Measurements from ENCODE around the gene TMEM119. TPM values are rescaled to one million over a fixed set of nuclear protein-coding genes. Genes with fewer than 3 reads are reported as not detected.

TMEM119 gene
- total and polyA plus RNA-seq, 2 of the 4 experiments (the other 2 are of a cell fraction) = 8.1 to 9.2 TPM

GRCh38 chr12:108563136-108563803 lies 34.6 kb downstream of the TMEM119 start:
- peak overlapping the region in 1 of 2 experiments; percentile 61; a peak in 2 of 4 replicates for H4K8ac ChIP-seq (ENCODE audit: low read depth in 2 of 2, low read length in 2 of 2)
- H4K91ac ChIP-seq (ENCODE audit: insufficient read depth, low read depth, low read length) = peak overlapping the region; percentile 61
- ChIA-PET POLR2A (ENCODE audit: unreplicated experiment) (no interaction called here), CTCF (interaction anchor here (0.6 to 3.3 kb wide), 2 partner anchors 38 to 55 kb away, joined by 3 to 16 read pairs; no protein-coding TSS in a partner anchor)
- peak overlapping the region; percentile 59; the same call in 1 of the 2 replicates for H2AK5ac ChIP-seq (ENCODE audit: low read depth, low read length)
- peak overlapping the region; percentile 98 for H2AK9ac ChIP-seq (replicated peaks; ENCODE audit: low read depth, low read length, poor library complexity)
- intact Hi-C loops (cut with micrococcal nuclease) = loop anchor here (1.0 to 2.0 kb wide), 7 partner anchors 46 to 530 kb away; partner anchors contain the start of genes ALKBH2 and CORO1C
- H3K4me3 ChIP-seq (ENCODE audit: insufficient read depth, low read depth, low read length) = peak overlapping the region; percentile 91
- peak overlapping the region; percentile 85 for H2BK5ac ChIP-seq (ENCODE audit: low read depth, low read length, poor library complexity, severe bottlenecking)
- H2BK15ac ChIP-seq (ENCODE audit: low read depth, low read length) = no peak overlapping the region
- H3K4me1 ChIP-seq (ENCODE audit: control insufficient read depth, insufficient read depth, low read length) = no peaks in the 10 kb centered on the region
- peak overlapping the region; percentile 79 for H3K4ac ChIP-seq (ENCODE audit: low read depth, low read length)
- WGBS, 2 experiments (ENCODE audit: extremely low coverage in 2 of 2, insufficient read length in 1 of 2) = no CpG with 5 or more reads among the region's 14 CpGs
- ATAC-seq (ENCODE audit: low read depth) (peak; percentile 54), DNase-seq (peak; percentile 88)
- H3K9ac ChIP-seq (ENCODE audit: low read depth, low read length) = peak overlapping the region; percentile 88
- peak overlapping the region; percentile 64; the same call in 1 of the 2 replicates for H3K23ac ChIP-seq (ENCODE audit: low read depth, low read length)
- peak overlapping the region; percentile 40; the same call in 1 of the 2 replicates for H3K56ac ChIP-seq (ENCODE audit: extremely low read depth, insufficient read depth, low read length)
- peaks cover 15 to 49% of the 10 kb centered on the region in 2 experiments for H3K79me1 ChIP-seq (ENCODE audit: low read depth in 1 of 2, low read length in 2 of 2)
- H2AFZ ChIP-seq (replicated peaks; ENCODE audit: low read length, poor library complexity) = peak overlapping the region; percentile 98
- H3K18ac ChIP-seq (ENCODE audit: low read depth, low read length) = peak overlapping the region; percentile 9; the same call in 1 of the 2 replicates
- TSS peak; percentile 59 for BruUV-seq (replicated peaks)
- H2BK20ac ChIP-seq (ENCODE audit: low read depth, low read length) = no peak overlapping the region
- in situ Hi-C loops (cut with MboI; ENCODE audit: low sequenced_read_pairs) = loop anchor here (5.0 to 10.0 kb wide), 2 partner anchors 392 to 529 kb away; partner anchors contain the start of gene ALKBH2
- H4K5ac ChIP-seq (ENCODE audit: low read depth, low read length) = peak overlapping the region; percentile 2; the same call in 1 of the 2 replicates
- H3K27ac ChIP-seq (ENCODE audit: insufficient read depth, low read length) = peak overlapping the region; percentile 89
- H3K4me2 ChIP-seq (ENCODE audit: low read depth, low read length) = peak overlapping the region; percentile 77
- H3K9me1 ChIP-seq (ENCODE audit: insufficient read depth, low read length) = peaks cover 5% of the 10 kb centered on the region; the same call in 1 of the 2 replicates
- H4K20me1 ChIP-seq (ENCODE audit: insufficient read depth, low read length) = peaks cover 16% of the 10 kb centered on the region; the same call in 1 of the 2 replicates
- peak overlapping the region; percentile 76; the same call in 1 of the 2 replicates for H3K14ac ChIP-seq (replicated peaks; ENCODE audit: low read depth, low read length)
- no peaks in the 10 kb centered on the region for H3K27me3 ChIP-seq (ENCODE audit: control insufficient read depth, insufficient read depth, low read length)
- H3K36me3 ChIP-seq (ENCODE audit: control insufficient read depth, insufficient read depth, low read length) = peaks cover 30% of the 10 kb centered on the region
- dilution Hi-C loops (cut with HindIII; ENCODE audit: low sequenced_read_pairs, unreplicated experiment) = no loop called here
- H3K9me3 ChIP-seq (ENCODE audit: control insufficient read depth, insufficient read depth, low read length) = no peaks in the 10 kb centered on the region
- no peak overlapping the region for H2BK120ac ChIP-seq (ENCODE audit: low read depth, low read length)
- TF ChIP-seq USF2 (IDR thresholded peaks at IDR 0.05; ENCODE audit: low read depth, low read length) (no peak), RCOR1 (IDR thresholded peaks at IDR 0.05; ENCODE audit: insufficient replicate concordance, low read length) (no peak), CEBPB (IDR thresholded peaks at IDR 0.05; ENCODE audit: low read depth, low read length) (peak; percentile 32; the same call in 1 of the 2 replicates), CTCF (conservative IDR thresholded peaks at IDR 0.05; ENCODE audit: low read depth, low read length) (peak; percentile 95), MAFK (IDR thresholded peaks at IDR 0.05; ENCODE audit: low read depth, low read length) (0 out of 2 replicates have a peak, but pooled peaks have one; percentile 2), RAD21 (IDR thresholded peaks at IDR 0.05; ENCODE audit: low read length) (peak; percentile 96), POLR2A (IDR thresholded peaks at IDR 0.05; ENCODE audit: low read depth, low read length) (peak; percentile 43; the same call in 1 of the 2 replicates), FOS (IDR thresholded peaks at IDR 0.05; ENCODE audit: low read depth, low read length) (no peak), MXI1 (IDR thresholded peaks at IDR 0.05; ENCODE audit: borderline replicate concordance, low read depth, low read length) (0 out of 2 replicates have a peak, but pooled peaks have one; percentile 12), ELK1 (IDR thresholded peaks at IDR 0.05; ENCODE audit: borderline replicate concordance, low read depth, low read length) (no peak), RFX5 (IDR thresholded peaks at IDR 0.05; ENCODE audit: low read depth, low read length) (no peak), NFE2L2 (IDR thresholded peaks at IDR 0.05; ENCODE audit: low read depth, low read length) (no peak), CHD1 (IDR thresholded peaks at IDR 0.05; ENCODE audit: low read depth, low read length) (no peak)

Data from IMR-90 (cell line).